A549 (cell line): Measurements from ENCODE around the gene HOXB8. TPM values are rescaled to one million over a fixed set of nuclear protein-coding genes. Genes with fewer than 3 reads are reported as not detected.

Experiments
- ATAC-seq, 2 experiments: fragments of 200-7000 bp in 1 of 2; fragments of >200 bp in 1 of 2; cut with Nextera tagmentation in 1 of 2; cut with Tn5 transposase in 1 of 2; 3 replicates each; pipeline versions ENCODE4 v1.8.0 to v1.9.1; 2018 to 2020; ENCODE audit warnings: mild to moderate bottlenecking in 1 of 2, moderate library complexity in 1 of 2
- CTCF ChIA-PET: fragments of 300-600 bp; sonication (Branson Sonifier 250); formaldehyde crosslinking; extraction: SDS; loops from one replicate; lab custom pipeline; 2021; ENCODE audit warnings: antibody characterized with exemption, inconsistent platforms; lab: Yijun Ruan, JAX
- POLR2A ChIA-PET: fragments of 350-600 bp; formaldehyde crosslinking; extraction: SDS; loops from one replicate; lab custom pipeline; 2021; ENCODE audit warnings: antibody characterized with exemption, inconsistent platforms; lab: Yijun Ruan, JAX
- DNase-seq, 2 experiments: peaks; one replicate each; pipeline versions ENCODE4 v3.0.0 to v3.0.0-alpha.2; 2011 to 2016; ENCODE audit warnings: low read depth in 1 of 2, low spot score in 1 of 2
- FAIRE-seq: peaks from 2 replicates; lab custom pipeline; 2011; peaks lifted over from hg19 to GRCh38; lab: Jason Lieb, UNC
- H3K27ac ChIP-seq, 2 experiments: fragments of >200 bp; sonication (Bioruptor Twin); formaldehyde crosslinking; 3 replicates each; pipeline ENCODE4 v1.5.1; 2016 to 2017
- H3K4me1 ChIP-seq: fragments of >200 bp; sonication (Bioruptor Twin); formaldehyde crosslinking; 3 replicates; pipeline ENCODE4 v1.6.1; 2016
- H3K4me2 ChIP-seq: fragments of >200 bp; sonication (Bioruptor Twin); formaldehyde crosslinking; 3 replicates; pipeline ENCODE4 v1.6.1; 2016
- H3K4me3 ChIP-seq: fragments of >200 bp; sonication (Bioruptor Twin); formaldehyde crosslinking; 3 replicates; pipeline ENCODE4 v1.5.1; 2016
- H3K9me3 ChIP-seq: fragments of >200 bp; sonication (Bioruptor Twin); formaldehyde crosslinking; 3 replicates; pipeline ENCODE4 v1.6.1; 2016
- ATOH8 ChIP-seq: fragments of 250-450 bp; sonication (Bioruptor Pico); IDR thresholded peaks from 2 replicates; pipeline ENCODE4 v1.5.0; 2020; ENCODE audit warnings: low read depth, mild to moderate bottlenecking, moderate library complexity
- BCL3 ChIP-seq: fragments of >200 bp; sonication (Bioruptor Twin); formaldehyde crosslinking; IDR thresholded peaks from 3 replicates; pipeline ENCODE4 v1.6.1; 2016
- CHD4 ChIP-seq: fragments of 200-600 bp; sonication (generic); IDR thresholded peaks from 2 replicates; pipeline ENCODE4 v1.6.1; 2016; ENCODE audit warnings: antibody characterized with exemption, mild to moderate bottlenecking, borderline replicate concordance
- E2F6 ChIP-seq: IDR thresholded peaks from 2 replicates; pipeline ENCODE4 v1.6.1; 2012; ENCODE audit warnings: low read depth, borderline replicate concordance
- EHMT2 ChIP-seq: fragments of 200-600 bp; sonication (generic); IDR thresholded peaks from 2 replicates; pipeline ENCODE4 v1.6.1; 2016; ENCODE audit warnings: antibody characterized with exemption, low read depth, mild to moderate bottlenecking, moderate library complexity
- ELK1 ChIP-seq: fragments of 150-350 bp; IDR thresholded peaks from 2 replicates; pipeline ENCODE4 v1.6.1; 2014; ENCODE audit warnings: low read depth, mild to moderate bottlenecking, low read length
- EP300 ChIP-seq, 2 experiments: fragments of >200 bp; sonication (Bioruptor Twin); formaldehyde crosslinking; IDR thresholded peaks; 2 replicates in 1 of 2; 3 replicates in 1 of 2; pipeline ENCODE4 v1.6.1; 2016 to 2017
- FOSL2 ChIP-seq, 2 experiments: fragments of 450-650 bp in 1 of 2; fragments of >200 bp in 1 of 2; sonication (Bioruptor Twin) in 1 of 2; formaldehyde crosslinking; IDR thresholded peaks; 2 replicates each; pipeline versions ENCODE4 v1.5.0 to v1.6.1; 2016 to 2020; ENCODE audit warnings: mild to moderate bottlenecking in 1 of 2, moderate library complexity in 1 of 2
- GATA3 ChIP-seq: IDR thresholded peaks from 2 replicates; pipeline ENCODE4 v1.6.1; 2012; ENCODE audit warnings: borderline replicate concordance
- HOXB5 ChIP-seq: fragments of 250-450 bp; sonication (Bioruptor Pico); IDR thresholded peaks from 2 replicates; pipeline ENCODE4 v1.5.0; 2020; ENCODE audit warnings: mild to moderate bottlenecking, moderate library complexity
- KDM1A ChIP-seq: fragments of 200-600 bp; sonication (generic); IDR thresholded peaks from 2 replicates; pipeline ENCODE4 v1.6.1; 2016; ENCODE audit warnings: low read depth, mild to moderate bottlenecking
- MAFK ChIP-seq: fragments of 450-650 bp; IDR thresholded peaks from 2 replicates; pipeline ENCODE4 v1.6.1; 2014; ENCODE audit not compliant: partially characterized antibody
- MAX ChIP-seq: IDR thresholded peaks from 2 replicates; pipeline ENCODE4 v1.6.1; 2012
- MYC ChIP-seq: IDR thresholded peaks from 2 replicates; pipeline ENCODE4 v1.6.1; 2012; ENCODE audit warnings: mild to moderate bottlenecking, inconsistent platforms, low read length, improper control_type of control experiment, borderline replicate concordance
- PHF8 ChIP-seq: fragments of 200-600 bp; sonication (generic); IDR thresholded peaks from 2 replicates; pipeline ENCODE4 v1.6.1; 2016; ENCODE audit warnings: low read depth, mild to moderate bottlenecking, antibody characterized with exemption, moderate library complexity, borderline replicate concordance
- POLR2A ChIP-seq: IDR thresholded peaks from 2 replicates; pipeline ENCODE4 v1.6.1; 2012; ENCODE audit warnings: mild to moderate bottlenecking, low read length
- RCOR1 ChIP-seq: fragments of 150-350 bp; IDR thresholded peaks from 2 replicates; pipeline ENCODE4 v1.6.1; 2014; ENCODE audit warnings: antibody characterized with exemption, low read length, low read depth
- REST ChIP-seq: fragments of 200-600 bp; sonication (generic); IDR thresholded peaks from 2 replicates; pipeline ENCODE4 v1.6.1; 2016; ENCODE audit warnings: antibody characterized with exemption, mild to moderate bottlenecking, moderate library complexity
- SREBF2 ChIP-seq: fragments of 450-650 bp; IDR thresholded peaks from 2 replicates; pipeline ENCODE4 v1.6.1; 2014; ENCODE audit warnings: mild to moderate bottlenecking, moderate library complexity
- TFCP2L1 ChIP-seq: fragments of 250-450 bp; sonication (Bioruptor Pico); IDR thresholded peaks from 2 replicates; pipeline ENCODE4 v1.5.0; 2021; ENCODE audit warnings: mild to moderate bottlenecking
- TP53 ChIP-seq: fragments of 250-450 bp; sonication (Bioruptor Pico); IDR thresholded peaks from 2 replicates; pipeline ENCODE4 v1.5.0; 2021; ENCODE audit warnings: mild to moderate bottlenecking, moderate library complexity
- USF2 ChIP-seq: fragments of 450-650 bp; IDR thresholded peaks from 2 replicates; pipeline ENCODE4 v1.6.1; 2014; ENCODE audit warnings: antibody characterized with exemption
- ZFP36 ChIP-seq: fragments of 450-650 bp; IDR thresholded peaks from 2 replicates; pipeline ENCODE4 v1.6.1; 2014; ENCODE audit warnings: borderline replicate concordance; ENCODE audit not compliant: partially characterized antibody
- ZSCAN20 ChIP-seq: fragments of 250-450 bp; sonication (Bioruptor Pico); IDR thresholded peaks from 2 replicates; pipeline ENCODE4 v1.8.0; 2022; ENCODE audit warnings: mild to moderate bottlenecking, moderate library complexity
- WGBS: methylation state at CpG from one replicate; pipeline ENCODE4 v1.1.6; 2017; ENCODE audit errors: missing lambda C conversion rate; 5-methylcytosine and 5-hydroxymethylcytosine counted together
- polyA plus RNA-seq, 4 experiments: library from polyadenylated mRNA; depleted of rRNA in 3 of 4; stranded (reverse); fragments of >200 nt; fragmentation: RNase III in 1 of 4; extraction: RNeasy Plus Mini Kit Qiagen cat#74134 plus additional on column Dnase treatment in 1 of 4; gene quantifications; 2 replicates in 3 of 4; 3 replicates in 1 of 4; pipeline ENCODE4 v1.2.3, GENCODE V29; 2011 to 2017

Gene HOXB8
- polyA plus RNA-seq, 2 of the 4 experiments (the other 2 are of a cell fraction): 5.8 to 11.1 TPM

- no peak for TF ChIP-seq E2F6
- no peak for TF ChIP-seq EHMT2
- no peak for TF ChIP-seq ZFP36
- no peak for TF ChIP-seq RCOR1
- TF ChIP-seq HOXB5 (CRISPR knock-in tag): no peak
Observed at GRCh38 chr17:48605991-48606891, 8.9 kb downstream of the HOXB8 start (continued).

GRCh38 chr17:48605409-48605919, 9.6 kb downstream of the HOXB8 start:
- H3K9me3 ChIP-seq: no peaks in the 10 kb centered on the region
- FAIRE-seq: no peak
- H3K4me3 ChIP-seq: peak overlapping the region; percentile 59
- ATAC-seq: no peak
- DNase-seq: no peak
- H3K4me1 ChIP-seq: peaks cover 31% of the 10 kb centered on the region
- WGBS: 78% methylated on average over 10 of the region's 10 CpGs
- no peak for TF ChIP-seq TP53
- no peak for TF ChIP-seq SREBF2
- TF ChIP-seq EP300 (IDR thresholded peaks at IDR 0.05): no peak
- TF ChIP-seq CHD4: no peak
- TF ChIP-seq MYC: no peak
- TF ChIP-seq ZSCAN20 (CRISPR knock-in tag): no peak
- no peak for TF ChIP-seq GATA3
- no peak for TF ChIP-seq KDM1A
- TF ChIP-seq MAX: no peak
- no peak for TF ChIP-seq MAFK
- TF ChIP-seq ATOH8 (CRISPR knock-in tag): no peak
- no peak for TF ChIP-seq PHF8
- H3K27ac ChIP-seq: peak overlapping the region; percentile 91 to 95
- ChIA-PET POLR2A (no interaction called here), CTCF (interaction anchor here (0.6 to 1.8 kb wide), 5 partner anchors 131 to 579 kb away, joined by 3 to 5 read pairs (median 4); no protein-coding TSS in a partner anchor)
- H3K4me2 ChIP-seq: peak overlapping the region; percentile 91

GRCh38 chr17:48604770-48605329, 10.2 kb downstream of the HOXB8 start, which contains the start of gene HOXB6:
TSS of gene HOXB6 (minus strand) at chr17:48604986. CDS start at chr17:48598150, 6,836 bp downstream.
- DNase-seq (peak; percentile 67 to 79), ATAC-seq (peak; percentile 40 to 51), FAIRE-seq (peak; percentile 63)
- Histone ChIP-seq H3K4me1 (peaks cover 36% of the 10 kb centered on the region), H3K27ac (peak within 1 kb of the TSS; percentile 91 to 95), H3K9me3 (no peaks in the 10 kb centered on the region), H3K4me2 (peak within 1 kb of the TSS; percentile 91), H3K4me3 (peak within 1 kb of the TSS; percentile 59)
- ChIA-PET CTCF (interaction anchor here (0.8 to 1.2 kb wide), 4 partner anchors 253 to 578 kb away, joined by 3 to 4 read pairs (median 4); no protein-coding TSS in a partner anchor), POLR2A (interaction anchor here (0.6 to 1.6 kb wide), 11 partner anchors 9 to 795 kb away, joined by 3 to 8 read pairs (median 3); partner anchors contain the start of gene SNX11)
- WGBS: 3% methylated on average over 16 of the region's 16 CpGs
- no peak for TF ChIP-seq FOSL2 (IDR thresholded peaks at IDR 0.05)
- TF ChIP-seq FOSL2 (CRISPR knock-in tag; IDR thresholded peaks at IDR 0.05): no peak
- no peak for TF ChIP-seq BCL3
- no peak for TF ChIP-seq ELK1
- peak; percentile 46; the same call in 1 of the 2 replicates for TF ChIP-seq REST
- TF ChIP-seq POLR2A: peak; percentile 62
- TF ChIP-seq USF2: peak; percentile 92
- peak; percentile 19; the same call in 1 of the 2 replicates for TF ChIP-seq GATA3
- 0 out of 2 replicates have a peak, but pooled peaks have one; percentile 36 for TF ChIP-seq TFCP2L1 (CRISPR knock-in tag)
